Stimulated activated CD4-positive, alpha-beta T cell treated with anti-CD3 and anti-CD28 coated beads, Interleukin-1b, Interleukin-23, amount 100 ng/mL, for 1 hour (primary cell): Measurements from ENCODE around the gene ZNF282.
"Not testable (repeated sequence)": the region's sequence is repeated elsewhere in the genome, so short reads cannot be mapped to it uniquely, and the experiment has no call there.

Source experiments
- DNase-seq, 2 donors: peaks; one replicate each; pipeline ENCODE4 v3.0.0-alpha.2; 2020; ENCODE audit warnings: low read depth in 2 of 2

The ZNF282 gene

GRCh38 chr7:149224352-149224751 lies 29.0 kb downstream of the ZNF282 start:
- no peak for DNase-seq

DNA sequence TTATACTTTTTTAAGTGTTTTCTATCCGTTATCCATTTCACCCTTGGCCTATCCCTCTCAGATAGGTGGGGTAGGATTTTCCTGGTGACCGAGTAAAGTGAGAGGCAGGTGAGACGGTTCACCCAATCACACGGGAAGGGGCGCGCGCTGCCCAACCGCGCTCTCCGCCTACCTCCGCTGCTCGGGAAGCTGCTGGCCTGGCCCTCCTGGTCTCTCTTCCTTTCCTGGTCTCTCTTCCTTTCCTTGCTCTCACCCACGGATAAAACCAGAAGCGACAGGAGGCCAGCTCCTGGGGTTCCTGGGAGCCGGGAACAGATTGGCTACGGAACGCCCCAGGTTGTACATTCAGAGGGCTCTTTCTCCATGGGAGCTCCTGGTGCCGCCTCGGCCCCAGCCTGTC lies 29.8 kb downstream of the ZNF282 start:
- DNase-seq, result no peak

DNA sequence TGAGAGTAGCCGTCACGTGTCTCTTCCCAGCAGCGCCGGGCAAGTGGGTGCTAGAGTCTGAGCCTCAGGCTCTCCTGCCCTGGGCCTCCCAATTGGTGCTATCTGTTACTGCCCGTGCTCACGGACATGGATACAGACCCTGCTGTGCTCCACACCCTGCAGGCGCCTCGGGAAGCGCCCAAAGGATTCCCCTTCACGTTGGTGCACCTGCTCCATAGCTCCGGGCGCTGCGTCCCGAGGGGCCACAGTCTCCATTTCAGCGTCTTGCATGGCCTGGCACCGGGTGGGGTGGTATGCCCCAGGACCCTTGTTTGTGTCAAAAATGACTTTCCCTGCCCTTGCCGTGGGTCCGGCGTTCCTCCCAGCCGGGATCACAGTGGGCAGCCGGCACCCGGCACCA lies 30.3 kb downstream of the ZNF282 start:
- no peak for DNase-seq

- not testable (repeated sequence) for DNase-seq
Observed at GRCh38 chr7:149226366-149226765, 31.0 kb downstream of the ZNF282 start.

- DNase-seq, result no peak
Observed at GRCh38 chr7:149226840-149227494, 31.6 kb downstream of the ZNF282 start.

- DNase-seq, result no peak
Observed at GRCh38 chr7:149228831-149229471, 33.6 kb downstream of the ZNF282 start.

GRCh38 chr7:149229526-149229925 lies 34.2 kb downstream of the ZNF282 start:
- no peak for DNase-seq

DNA sequence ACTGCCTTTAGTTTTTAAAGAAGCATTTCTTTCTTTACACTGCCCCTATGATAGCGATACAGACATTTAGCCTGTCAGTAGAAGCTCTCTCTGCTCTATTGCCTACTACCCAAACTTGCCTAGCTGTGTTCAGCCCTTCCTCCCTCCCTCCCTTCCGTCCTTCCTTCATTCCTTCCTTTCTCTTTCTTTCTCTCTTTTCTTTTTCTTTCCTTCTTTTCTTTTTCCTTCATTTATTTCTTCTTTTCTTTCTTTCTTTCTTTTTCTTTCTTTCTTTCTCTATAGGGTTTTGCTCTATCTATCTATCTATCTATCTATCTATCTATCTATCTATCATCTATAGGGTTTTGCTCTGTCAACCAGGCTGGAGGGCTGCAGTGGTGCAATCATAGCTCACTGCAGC lies 37.0 kb downstream of the ZNF282 start:
- DNase-seq, result no peak

DNA sequence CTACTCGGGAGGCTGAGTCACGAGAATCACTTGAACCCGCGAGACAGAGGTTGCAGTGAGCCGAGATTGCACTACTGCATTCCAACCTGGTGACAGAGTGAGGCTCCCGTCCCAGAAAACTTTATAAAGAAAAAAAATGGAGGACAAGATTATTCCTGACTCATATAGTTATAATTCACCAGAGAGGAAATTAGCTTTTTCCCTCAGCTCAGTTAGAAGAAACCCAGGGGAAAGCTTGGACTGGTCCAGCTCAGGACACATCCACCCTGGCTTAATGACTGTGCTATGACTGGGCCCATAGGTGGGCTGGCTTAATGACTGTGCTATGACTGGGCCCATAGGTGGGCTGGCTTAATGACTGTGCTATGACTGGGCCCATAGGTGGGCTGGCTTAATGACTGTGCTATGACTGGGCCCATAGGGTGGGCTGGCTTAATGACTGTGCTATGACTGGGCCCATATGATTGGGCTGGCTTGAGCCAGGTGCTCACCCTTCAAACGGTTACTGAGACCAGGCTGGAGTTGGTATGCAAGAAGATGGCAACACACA lies 38.4 kb downstream of the ZNF282 start:
- not testable (repeated sequence) for DNase-seq

DNA sequence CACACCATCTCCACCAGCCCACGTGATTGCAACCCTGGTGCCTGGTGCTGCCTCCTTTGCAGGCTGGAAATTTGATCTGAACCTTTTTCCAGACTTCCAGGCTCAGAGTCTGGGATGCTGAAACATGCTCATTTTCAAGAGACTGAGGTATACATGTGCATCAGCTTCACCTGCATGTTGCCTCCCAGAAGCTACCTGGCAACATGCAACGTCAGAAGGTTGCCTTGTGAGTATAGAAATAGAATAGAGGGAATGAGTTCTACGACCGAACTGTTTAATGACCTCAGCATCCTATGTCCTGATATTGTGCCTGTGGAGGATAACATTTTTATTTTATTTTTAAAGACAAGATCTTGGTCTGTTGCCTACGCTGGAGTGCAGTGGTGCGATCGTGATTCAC lies 42.2 kb downstream of the ZNF282 start:
- no peak for DNase-seq

DNA sequence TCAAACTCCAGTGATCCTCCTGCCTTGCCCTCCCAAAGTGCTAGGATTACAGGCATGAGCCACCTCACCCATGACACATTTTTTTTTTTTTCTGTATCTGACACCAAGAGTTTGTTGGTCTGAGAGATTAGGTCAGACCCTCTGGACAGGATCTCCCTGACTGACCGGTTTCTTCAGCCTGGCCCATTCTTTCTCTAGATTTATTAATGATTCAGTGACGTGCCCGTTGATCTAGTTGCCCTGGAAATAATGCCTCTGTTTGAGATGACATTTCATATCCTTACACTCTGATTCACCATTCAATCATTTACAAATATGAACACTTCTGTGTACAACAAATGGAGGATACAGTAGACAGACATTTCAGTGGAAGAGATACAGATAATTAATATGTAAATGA lies 42.7 kb downstream of the ZNF282 start:
- DNase-seq, result no peak

- peak; percentile 71 to 78 for DNase-seq
Observed at GRCh38 chr7:149239345-149240143, 44.2 kb downstream of the ZNF282 start, which contains the start of gene ZNF212. Gene ZNF212 (plus strand): TSS chr7:149239651. CDS start chr7:149239779, 128 bp downstream.

- no peak for DNase-seq
Observed at GRCh38 chr7:149240637-149241036, 45.3 kb downstream of the ZNF282 start.

- no peak for DNase-seq
Observed at GRCh38 chr7:149241696-149242095, 46.4 kb downstream of the ZNF282 start.

- DNase-seq, result no peak
Observed at GRCh38 chr7:149245244-149245643, 49.9 kb downstream of the ZNF282 start.

DNA sequence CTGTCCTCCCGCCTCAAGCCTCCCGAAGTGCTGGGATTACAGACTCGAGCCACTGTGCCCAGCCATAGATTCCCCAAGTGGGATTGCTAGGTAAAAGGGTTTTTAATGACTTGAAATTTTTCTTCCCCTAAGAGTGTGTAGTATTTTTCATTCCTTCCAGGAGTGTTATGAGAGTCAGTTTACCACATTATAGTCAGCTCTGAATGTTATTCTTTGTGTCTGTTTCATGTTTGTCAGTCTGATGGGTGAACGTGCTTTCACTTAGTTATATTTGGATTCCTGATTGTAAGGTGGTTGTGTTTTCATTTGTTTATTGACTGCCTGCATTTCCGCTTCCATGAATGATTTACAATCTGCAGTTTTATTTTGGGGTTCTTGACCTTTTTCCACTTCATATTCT lies 50.4 kb downstream of the ZNF282 start:
- no peak for DNase-seq

GRCh38 chr7:149248777-149249176 lies 53.4 kb downstream of the ZNF282 start:
- DNase-seq, result no peak

- DNase-seq, result not testable (repeated sequence)
Observed at GRCh38 chr7:149250151-149250550, 54.8 kb downstream of the ZNF282 start.

DNA sequence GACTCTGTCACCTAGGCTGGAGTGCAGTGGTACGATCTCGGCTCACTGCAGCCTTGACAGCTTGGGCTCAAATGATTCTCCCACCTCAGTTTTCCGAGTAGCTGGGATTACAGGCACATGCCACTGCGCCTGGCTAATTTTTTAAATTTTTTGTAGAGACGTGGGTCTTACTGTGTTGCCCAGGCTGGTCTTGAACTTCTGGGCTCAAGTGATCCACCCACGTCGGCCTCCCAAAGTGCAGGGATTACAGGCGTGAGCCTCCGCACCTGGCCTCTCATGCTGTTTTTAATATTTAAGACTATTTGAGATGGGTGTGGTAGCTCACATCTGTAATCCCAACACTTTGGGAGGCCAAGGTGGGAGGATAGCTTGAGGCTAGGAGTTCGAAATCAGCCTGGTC lies 56.2 kb downstream of the ZNF282 start:
- DNase-seq, result not testable (repeated sequence)

- no peak for DNase-seq
Observed at GRCh38 chr7:149252378-149252777, 57.0 kb downstream of the ZNF282 start.

GRCh38 chr7:149253665-149254064 lies 58.3 kb downstream of the ZNF282 start:
- DNase-seq, result no peak

DNA sequence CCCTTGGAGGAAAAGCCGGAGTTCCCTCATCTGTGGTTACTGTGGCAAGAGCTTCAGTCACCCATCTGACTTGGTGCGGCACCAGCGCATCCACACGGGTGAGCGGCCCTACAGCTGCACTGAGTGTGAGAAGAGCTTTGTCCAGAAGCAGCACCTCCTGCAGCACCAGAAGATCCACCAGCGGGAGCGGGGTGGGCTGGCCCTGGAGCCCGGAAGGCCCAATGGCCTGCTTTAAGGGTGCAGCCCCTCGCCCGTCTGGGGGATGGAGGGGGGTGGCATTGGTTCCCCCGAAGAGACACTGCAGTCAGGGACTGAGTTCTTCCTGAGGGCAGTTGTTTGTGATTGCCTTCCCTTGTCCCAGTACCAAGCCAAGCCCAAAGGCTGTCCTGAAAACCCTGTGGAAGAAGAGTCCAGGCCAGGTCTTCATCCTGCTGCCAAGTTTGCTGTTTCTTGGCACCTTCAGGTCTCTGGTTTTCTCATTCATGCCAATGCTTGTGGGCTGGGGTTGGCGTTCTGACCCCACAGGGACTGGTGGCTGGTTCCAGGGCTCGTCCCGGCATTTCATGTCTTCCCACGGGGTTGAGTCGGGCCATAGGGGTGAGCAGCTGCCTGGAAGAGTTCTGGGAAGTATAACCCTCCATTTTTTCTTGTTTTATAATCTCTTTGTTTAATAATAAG lies 59.0 kb downstream of the ZNF282 start:
- DNase-seq, result no peak
